ENCODE data around the gene CD300LD.

Gene CD300LD

GRCh38 chr17:74543891-74544760 lies 48.0 kb downstream of the CD300LD start:
- DNase-seq (ENCODE audit: low spot score) = no peak

GRCh38 chr17:74543406-74543805 lies 48.7 kb downstream of the CD300LD start:
- DNase-seq (ENCODE audit: low spot score) = no peak

DNA sequence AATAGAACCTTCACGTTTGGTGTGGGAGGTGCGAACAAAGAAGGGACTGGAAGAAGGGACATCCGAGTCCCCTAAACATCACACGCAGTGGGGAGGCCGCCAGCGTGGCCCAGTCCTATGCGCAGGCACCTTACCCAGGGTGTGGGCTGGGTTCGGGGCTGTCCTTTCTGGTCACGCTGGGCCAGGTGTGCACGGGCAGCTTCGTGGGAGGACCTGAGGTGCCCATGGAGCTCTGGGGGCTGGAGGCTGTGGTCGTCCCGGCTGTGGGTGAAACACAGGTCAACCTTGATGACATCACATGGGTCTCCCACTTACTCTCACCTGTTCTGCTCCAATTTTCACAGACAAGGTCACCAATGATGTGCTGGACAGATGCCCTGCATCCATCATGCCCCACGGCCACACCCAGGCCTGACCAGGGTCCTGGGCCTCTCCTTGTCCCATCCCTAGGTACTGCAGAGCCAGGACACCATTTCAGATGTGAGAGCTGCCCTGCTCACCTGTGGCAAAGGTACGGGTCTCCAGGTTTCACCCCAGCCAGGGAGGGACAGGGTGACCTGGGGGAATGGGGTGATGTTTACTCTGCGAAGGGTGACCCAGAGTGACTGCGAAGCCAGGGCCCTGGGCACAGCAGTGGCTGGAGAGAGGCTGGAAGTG lies 49.2 kb downstream of the CD300LD start:
- DNase-seq (ENCODE audit: low spot score) = no peak

GRCh38 chr17:74542166-74542565 lies 49.9 kb downstream of the CD300LD start:
- no peak for DNase-seq (ENCODE audit: low spot score)

- no peak for DNase-seq (ENCODE audit: low spot score)
These were observed 50.6 kb downstream of the CD300LD start for GRCh38 chr17:74541176-74542111.

- DNase-seq (ENCODE audit: low spot score) = no peak
These were observed 52.7 kb downstream of the CD300LD start for GRCh38 chr17:74539281-74539820.

DNA sequence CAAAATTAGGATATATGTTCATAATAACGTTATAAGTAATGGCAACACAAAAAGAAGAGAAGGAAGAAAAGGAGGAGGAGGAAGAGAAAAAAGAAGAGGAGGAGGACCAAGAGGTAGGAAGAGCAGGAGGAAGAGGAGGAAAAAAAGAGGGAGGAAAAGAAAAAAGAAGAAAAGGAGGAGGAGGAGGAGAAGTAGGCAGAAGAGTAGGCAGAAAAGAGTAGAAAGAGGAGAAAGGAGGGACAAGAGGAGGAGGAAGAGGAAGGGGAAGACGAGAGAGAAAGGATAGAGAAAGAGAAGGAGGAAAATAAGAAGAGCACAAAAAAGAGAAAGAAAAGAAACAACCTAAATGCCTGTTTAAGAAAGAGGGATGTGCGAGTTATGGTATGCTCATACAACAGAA lies 55.2 kb downstream of the CD300LD start:
- no peak for DNase-seq (ENCODE audit: low spot score)

DNA sequence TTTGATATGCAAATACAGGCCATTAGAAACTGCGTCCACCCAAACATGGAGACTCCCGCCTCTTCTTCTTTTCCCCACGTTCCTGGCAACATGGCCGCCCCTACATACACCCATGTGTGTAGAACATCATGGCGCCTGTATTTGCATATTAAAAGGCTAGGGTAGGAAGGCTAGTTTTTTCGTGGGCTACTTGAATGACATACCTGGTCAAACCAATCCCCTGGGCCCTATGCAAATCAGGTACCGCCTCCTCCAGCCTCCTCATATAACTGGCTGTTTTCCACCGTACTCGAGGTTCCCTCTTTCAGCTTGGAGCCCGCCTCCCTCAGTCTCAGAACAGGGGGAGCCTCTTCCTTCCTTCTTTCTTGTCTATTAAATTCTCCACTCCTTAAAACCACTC lies 60.0 kb downstream of the CD300LD start:
- no peak for DNase-seq (ENCODE audit: low spot score)

- DNase-seq (ENCODE audit: low spot score) = no peak
These were observed 60.8 kb downstream of the CD300LD start, which contains the start of gene CD300LB for GRCh38 chr17:74531231-74531761. Gene CD300LB (minus strand): TSS chr17:74531475. CDS start chr17:74531350, 125 bp downstream.

GRCh38 chr17:74530831-74531150 lies 61.3 kb downstream of the CD300LD start:
- DNase-seq (ENCODE audit: low spot score) = no peak
